ENCODE measurements around the gene PLA1A. TPM values are rescaled to one million over a fixed set of nuclear protein-coding genes. Genes with fewer than 3 reads are reported as not detected.

The PLA1A gene
- total RNA-seq, 2 experiments from 2014 or later: not detected

DNA sequence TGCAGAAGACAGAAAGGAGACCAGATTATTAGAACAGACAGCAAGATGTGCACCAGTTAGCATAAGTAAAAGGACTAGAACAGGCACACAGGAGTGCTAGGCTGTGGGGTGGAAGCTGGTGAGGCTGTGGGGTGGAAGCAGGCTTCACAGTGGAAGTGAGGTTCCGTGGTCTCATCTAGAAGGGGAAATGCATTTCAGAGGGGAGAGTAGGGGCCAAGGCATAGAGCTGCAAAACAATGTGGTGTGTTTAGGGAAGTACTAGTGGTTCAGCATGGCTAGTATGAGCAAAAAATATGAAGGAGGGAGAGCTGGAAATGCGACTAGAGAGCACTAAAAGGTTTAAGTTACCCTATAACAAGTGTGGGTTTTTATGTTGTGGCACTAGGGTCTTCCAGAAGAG, 56.2 kb downstream of the PLA1A start:
- peaks cover 36% of the 10 kb centered on the region for H3K36me3 Mint-ChIP-seq (ENCODE audit: low read depth)
- ATAC-seq (ENCODE audit: poor library complexity) (no peak), DNase-seq (no peak)
- intact Hi-C loops (cut with DNase I, micrococcal nuclease): no loop called here
- CTCF ChIA-PET: no interaction called here
- TF ChIP-seq, protein P1, sequence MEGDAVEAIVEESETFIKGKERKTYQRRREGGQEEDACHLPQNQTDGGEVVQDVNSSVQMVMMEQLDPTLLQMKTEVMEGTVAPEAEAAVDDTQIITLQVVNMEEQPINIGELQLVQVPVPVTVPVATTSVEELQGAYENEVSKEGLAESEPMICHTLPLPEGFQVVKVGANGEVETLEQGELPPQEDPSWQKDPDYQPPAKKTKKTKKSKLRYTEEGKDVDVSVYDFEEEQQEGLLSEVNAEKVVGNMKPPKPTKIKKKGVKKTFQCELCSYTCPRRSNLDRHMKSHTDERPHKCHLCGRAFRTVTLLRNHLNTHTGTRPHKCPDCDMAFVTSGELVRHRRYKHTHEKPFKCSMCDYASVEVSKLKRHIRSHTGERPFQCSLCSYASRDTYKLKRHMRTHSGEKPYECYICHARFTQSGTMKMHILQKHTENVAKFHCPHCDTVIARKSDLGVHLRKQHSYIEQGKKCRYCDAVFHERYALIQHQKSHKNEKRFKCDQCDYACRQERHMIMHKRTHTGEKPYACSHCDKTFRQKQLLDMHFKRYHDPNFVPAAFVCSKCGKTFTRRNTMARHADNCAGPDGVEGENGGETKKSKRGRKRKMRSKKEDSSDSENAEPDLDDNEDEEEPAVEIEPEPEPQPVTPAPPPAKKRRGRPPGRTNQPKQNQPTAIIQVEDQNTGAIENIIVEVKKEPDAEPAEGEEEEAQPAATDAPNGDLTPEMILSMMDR (IDR thresholded peaks at IDR 0.05): no peak
- Histone ChIP-seq H3K9me3 (ENCODE audit: control insufficient read depth in 1 of 2, insufficient read depth in 1 of 2, low read length in 2 of 2) (no peaks in the 10 kb centered on the region), H3K4me3 (ENCODE audit: low read length) (no peak overlapping the region), H3K36me3 (ENCODE audit: insufficient read depth, low read length) (peaks cover 5% of the 10 kb centered on the region), H3K4me1 (ENCODE audit: insufficient read depth, low read length) (no peaks in the 10 kb centered on the region), H3K27ac (ENCODE audit: low read depth in 1 of 2, low read length in 2 of 2) (no peak overlapping the region), H3K27me3 (ENCODE audit: control insufficient read depth in 1 of 2, insufficient read depth in 2 of 2, low read length in 2 of 2) (no peaks in the 10 kb centered on the region)
- POLR2A ChIA-PET: interaction anchor here (1.6 kb wide), 1 partner anchor 23 kb away, joined by 3 read pairs; the partner anchor contains the start of gene COX17
- no peak overlapping the region for H3K27ac Mint-ChIP-seq
- no peaks in the 10 kb centered on the region for H3K4me1 Mint-ChIP-seq (ENCODE audit: low read depth)
- no peak overlapping the region for H3K4me3 Mint-ChIP-seq
- no peaks in the 10 kb centered on the region for H3K9me3 Mint-ChIP-seq
- H3K27me3 Mint-ChIP-seq: no peaks in the 10 kb centered on the region

GRCh38 chr3:119657887-119658702, 60.4 kb downstream of the PLA1A start:
- Mint-ChIP-seq H3K4me1 (ENCODE audit: low read depth) (no peaks in the 10 kb centered on the region), H3K27ac (no peak overlapping the region), H3K4me3 (no peak overlapping the region), H3K36me3 (ENCODE audit: low read depth) (peaks cover 23% of the 10 kb centered on the region), H3K9me3 (no peaks in the 10 kb centered on the region), H3K27me3 (no peaks in the 10 kb centered on the region)
- intact Hi-C loops (cut with DNase I, micrococcal nuclease): no loop called here
- peak in 1 of 14 experiments; percentile 23 for DNase-seq
- no peak for ATAC-seq (ENCODE audit: poor library complexity)
- H3K27ac ChIP-seq (ENCODE audit: low read depth in 1 of 2, low read length in 2 of 2): no peak overlapping the region
- no peaks in the 10 kb centered on the region for H3K4me1 ChIP-seq (ENCODE audit: insufficient read depth, low read length)
- H3K27me3 ChIP-seq (ENCODE audit: control insufficient read depth in 1 of 2, insufficient read depth in 2 of 2, low read length in 2 of 2): no peaks in the 10 kb centered on the region
- ChIA-PET POLR2A (interaction anchor here (1.5 kb wide), 1 partner anchor 160 kb away, joined by 3 read pairs; the partner anchor contains the start of gene TIMMDC1), CTCF (interaction anchor here (0.7 kb wide), 1 partner anchor 953 kb away, joined by 3 read pairs; no protein-coding TSS in a partner anchor)
- H3K36me3 ChIP-seq (ENCODE audit: insufficient read depth, low read length): peaks cover 5% of the 10 kb centered on the region
- TF ChIP-seq, protein P1 (IDR thresholded peaks at IDR 0.05): no peak
- no peaks in the 10 kb centered on the region for H3K9me3 ChIP-seq (ENCODE audit: control insufficient read depth in 1 of 2, insufficient read depth in 1 of 2, low read length in 2 of 2)
- no peak overlapping the region for H3K4me3 ChIP-seq (ENCODE audit: low read length)

- CTCF ChIA-PET: interaction anchor here (0.7 kb wide), 1 partner anchor 952 kb away, joined by 3 read pairs; no protein-coding TSS in a partner anchor
- Histone ChIP-seq H3K27ac (ENCODE audit: low read depth in 1 of 2, low read length in 2 of 2) (no peak overlapping the region), H3K36me3 (ENCODE audit: insufficient read depth, low read length) (peaks cover 5% of the 10 kb centered on the region), H3K9me3 (ENCODE audit: control insufficient read depth in 1 of 2, insufficient read depth in 1 of 2, low read length in 2 of 2) (no peaks in the 10 kb centered on the region), H3K4me1 (ENCODE audit: insufficient read depth, low read length) (no peaks in the 10 kb centered on the region), H3K27me3 (ENCODE audit: control insufficient read depth in 1 of 2, insufficient read depth in 2 of 2, low read length in 2 of 2) (no peaks in the 10 kb centered on the region), H3K4me3 (ENCODE audit: low read length) (no peak overlapping the region)
- Mint-ChIP-seq H3K4me1 (ENCODE audit: low read depth) (no peaks in the 10 kb centered on the region), H3K9me3 (no peaks in the 10 kb centered on the region), H3K36me3 (ENCODE audit: low read depth) (peaks cover 19% of the 10 kb centered on the region), H3K4me3 (no peak overlapping the region), H3K27me3 (no peaks in the 10 kb centered on the region), H3K27ac (no peak overlapping the region)
- no peak for ATAC-seq (ENCODE audit: poor library complexity)
- POLR2A ChIA-PET: interaction anchor here (0.7 to 1.5 kb wide), 2 partner anchors 161 to 689 kb away, joined by 3 read pairs; partner anchors contain the start of gene TIMMDC1
- intact Hi-C loops (cut with DNase I, micrococcal nuclease): no loop called here
- TF ChIP-seq, protein P1 (IDR thresholded peaks at IDR 0.05): no peak
- DNase-seq: no peak
Observed at GRCh38 chr3:119658994-119659393, 61.3 kb downstream of the PLA1A start.
